HCT116 (cell line): Measurements from ENCODE around the gene BBS12. TPM values are rescaled to one million over a fixed set of nuclear protein-coding genes. Genes with fewer than 3 reads are reported as not detected.

Experiments
- ATAC-seq: fragments of 200-7000 bp; cut with Tn5 transposase; 2 replicates; pipeline ENCODE4 v1.9.1; 2020; ENCODE audit warnings: mild to moderate bottlenecking, moderate library complexity
- BruUV-seq: library from RNA; stranded (reverse); fragments of 400-500 nt; replicated peaks from 2 replicates; lab custom pipeline; 2021; lab: Mats Ljungman, UMichigan
- CTCF ChIA-PET: fragments of 300-600 bp; sonication (Branson Sonifier 250); formaldehyde crosslinking; loops from one replicate; lab custom pipeline; 2021; ENCODE audit warnings: antibody characterized with exemption; lab: Charles Lee
- POLR2A ChIA-PET: fragments of 300-600, 350-600 bp; sonication (Branson Sonifier 250); formaldehyde crosslinking; loops from one replicate; lab custom pipeline; 2021; ENCODE audit warnings: antibody characterized with exemption; lab: Charles Lee
- RAD21 ChIA-PET, 2 experiments: fragments of 300-600 bp; sonication (Branson Sonifier 250); formaldehyde crosslinking; loops; one replicate each; lab custom pipeline; 2023; ENCODE audit warnings: low total read pairs in 2 of 2; ENCODE audit not compliant: uncharacterized antibody in 2 of 2, unreplicated experiment in 2 of 2, low non-redundant PET in 1 of 2; lab: Charles Lee
- DNase-seq: peaks from one replicate; pipeline ENCODE4 v3.0.0-alpha.2; 2010; ENCODE audit warnings: low read depth, low spot score
- H2AFZ ChIP-seq: fragments of 200-600 bp; shearing (Covaris generic), sonication (generic); 2 replicates; pipeline ENCODE4 v1.6.1; 2017; ENCODE audit warnings: low read depth, mixed run types, mixed read lengths, antibody characterized with exemption, low read length; ENCODE audit not compliant: poor library complexity, severe bottlenecking
- H3K27ac ChIP-seq: 2 replicates; pipeline ENCODE4 v1.5.1; 2012; ENCODE audit warnings: low read depth, low read length
- H3K27me3 ChIP-seq: fragments of 200-600 bp; sonication (generic); 2 replicates; pipeline ENCODE4 v1.6.1; 2016; ENCODE audit warnings: mixed run types, low read length, mixed read lengths; ENCODE audit not compliant: insufficient read depth
- H3K36me3 ChIP-seq, 2 experiments: fragments of 200-500 bp in 1 of 2; fragments of 200-600 bp in 1 of 2; sonication (Bioruptor generic) in 1 of 2; sonication (generic) in 1 of 2; 2 replicates each; pipeline versions ENCODE4 v1.5.1 to v1.6.1; 2014 to 2016; ENCODE audit warnings: low read length in 2 of 2, inconsistent platforms in 1 of 2, mixed read lengths in 1 of 2, mixed run types in 1 of 2; ENCODE audit not compliant: insufficient read depth in 2 of 2, control insufficient read depth in 1 of 2
- H3K4me1 ChIP-seq, 2 experiments: fragments of 200-600 bp in 1 of 2; sonication (generic) in 1 of 2; 2 replicates each; pipeline versions ENCODE4 v1.5.1 to v1.6.1; 2012 to 2017; ENCODE audit warnings: low read length in 2 of 2, inconsistent platforms in 1 of 2, mild to moderate bottlenecking in 1 of 2, mixed read lengths in 1 of 2, mixed run types in 1 of 2, moderate library complexity in 1 of 2; ENCODE audit not compliant: insufficient read depth in 2 of 2, control insufficient read depth in 1 of 2
- H3K4me2 ChIP-seq: fragments of 200-600 bp; sonication (generic); 2 replicates; pipeline ENCODE4 v1.6.1; 2017; ENCODE audit warnings: mixed run types, low read length, mixed read lengths
- H3K4me3 ChIP-seq, 2 experiments: fragments of 200-600 bp in 1 of 2; sonication (generic) in 1 of 2; replicated peaks in 1 of 2; 2 replicates each; pipeline ENCODE4 v1.5.1; 2011 to 2016; ENCODE audit warnings: low read length in 2 of 2, control low read depth in 1 of 2, low read depth in 1 of 2, mild to moderate bottlenecking in 1 of 2, mixed read lengths in 1 of 2, mixed run types in 1 of 2
- H3K79me2 ChIP-seq: fragments of 200-600 bp; sonication (generic); 2 replicates; pipeline ENCODE4 v1.6.1; 2017; ENCODE audit warnings: mild to moderate bottlenecking, mixed run types, low read length, moderate library complexity, mixed read lengths; ENCODE audit not compliant: insufficient read depth
- H3K9ac ChIP-seq: fragments of 200-600 bp; sonication (generic); 2 replicates; pipeline ENCODE4 v1.6.1; 2016; ENCODE audit warnings: low read length, mixed read lengths
- H3K9me2 ChIP-seq: fragments of 200-600 bp; sonication (generic), shearing (Covaris generic); 2 replicates; pipeline ENCODE4 v1.6.1; 2017; ENCODE audit warnings: mixed run types, mild to moderate bottlenecking, moderate library complexity; ENCODE audit not compliant: insufficient read depth
- H3K9me3 ChIP-seq, 2 experiments: fragments of 200-500 bp in 1 of 2; fragments of 200-600 bp in 1 of 2; sonication (Bioruptor generic) in 1 of 2; sonication (generic) in 1 of 2; 2 replicates each; pipeline ENCODE4 v1.6.1; 2014 to 2017; ENCODE audit warnings: low read length in 2 of 2, mixed read lengths in 2 of 2, inconsistent platforms in 1 of 2, low read depth in 1 of 2, mild to moderate bottlenecking in 1 of 2, mixed run types in 1 of 2, moderate library complexity in 1 of 2; ENCODE audit not compliant: control insufficient read depth in 1 of 2, insufficient read depth in 1 of 2
- H4K20me1 ChIP-seq: fragments of 200-600 bp; sonication (generic), shearing (Covaris generic); 2 replicates; pipeline ENCODE4 v1.6.1; 2017; ENCODE audit warnings: mixed run types, mild to moderate bottlenecking, moderate library complexity; ENCODE audit not compliant: insufficient read depth
- CBX3 ChIP-seq: IDR thresholded peaks from 2 replicates; pipeline ENCODE4 v1.6.1; 2012; ENCODE audit warnings: low read depth
- EZH2phosphoT487 ChIP-seq: fragments of 200-600 bp; IDR thresholded peaks from 2 replicates; pipeline ENCODE4 v1.6.1; 2018; ENCODE audit warnings: antibody characterized with exemption, borderline replicate concordance
- FOSL1 ChIP-seq: IDR thresholded peaks from 2 replicates; pipeline ENCODE4 v1.6.1; 2012; ENCODE audit warnings: low read depth
- JUND ChIP-seq: IDR thresholded peaks from 2 replicates; pipeline ENCODE4 v1.6.1; 2012
- POLR2A ChIP-seq: IDR thresholded peaks from 2 replicates; pipeline ENCODE4 v1.7.0; 2011; ENCODE audit warnings: borderline replicate concordance; ENCODE audit not compliant: insufficient read depth, insufficient read length; ENCODE audit errors: extremely low read depth
- POLR2AphosphoS5 ChIP-seq: IDR thresholded peaks from 2 replicates; pipeline ENCODE4 v1.6.1; 2011; ENCODE audit warnings: mild to moderate bottlenecking, low read depth, low read length, moderate library complexity
- RAD21 ChIP-seq: IDR thresholded peaks from 2 replicates; pipeline ENCODE4 v1.6.1; 2012; ENCODE audit warnings: low read depth, mild to moderate bottlenecking
- SIN3A ChIP-seq: IDR thresholded peaks from 2 replicates; pipeline ENCODE4 v1.6.1; 2012; ENCODE audit warnings: low read depth
- SP1 ChIP-seq: IDR thresholded peaks from 2 replicates; pipeline ENCODE4 v1.6.1; 2012; ENCODE audit warnings: low read depth
- TCF7L2 ChIP-seq: IDR thresholded peaks from 2 replicates; pipeline ENCODE4 v1.7.0; 2011; ENCODE audit warnings: borderline replicate concordance, inconsistent platforms; ENCODE audit not compliant: insufficient read depth, insufficient read length; ENCODE audit errors: extremely low read depth
- YY1 ChIP-seq: IDR thresholded peaks from 2 replicates; pipeline ENCODE4 v1.6.1; 2011; ENCODE audit warnings: low read length, low read depth, moderate library complexity, mild to moderate bottlenecking; ENCODE audit not compliant: insufficient replicate concordance; ENCODE audit errors: extremely low read depth
- ZNF274 ChIP-seq: fragments of 200-500 bp; sonication (Bioruptor generic); IDR thresholded peaks from 2 replicates; pipeline ENCODE4 v1.6.1; 2014; ENCODE audit warnings: mild to moderate bottlenecking, low read depth, low read length, inconsistent platforms
- intact Hi-C: fragments of 100-400 bp; cut with micrococcal nuclease; formaldehyde crosslinking; loops from 2 replicates; pipeline ENCODE4 v1.10.0; 2022
- total RNA-seq: library from RNA; stranded (reverse); gene quantifications from one replicate; pipeline ENCODE4 v1.2.1, GENCODE V29; 2021; ENCODE audit not compliant: unreplicated experiment
- TF ChIP-seq, protein P1 (sequence below): IDR thresholded peaks from 2 replicates; pipeline ENCODE4 v1.6.1; 2011; ENCODE audit warnings: mild to moderate bottlenecking, low read length, moderate library complexity; ENCODE audit not compliant: insufficient replicate concordance; ENCODE audit errors: extremely low read depth
- TF ChIP-seq, protein P2 (sequence below): IDR thresholded peaks from 2 replicates; pipeline ENCODE4 v1.6.1; 2012
- TF ChIP-seq, protein P3 (sequence below): IDR thresholded peaks from 2 replicates; pipeline ENCODE4 v1.6.1; 2012
- TF ChIP-seq, protein P4 (sequence below): IDR thresholded peaks from 2 replicates; pipeline ENCODE4 v1.6.1; 2012; ENCODE audit warnings: low read depth
- TF ChIP-seq, protein P5 (sequence below), 3 experiments: fragments of 200-600 bp in 1 of 3; sonication (generic) in 1 of 3; IDR thresholded peaks in 2 of 3; conservative IDR thresholded peaks in 1 of 3; 2 replicates each; pipeline ENCODE4 v1.5.1; 2012 to 2017; ENCODE audit warnings: low read depth in 2 of 3, low read length in 2 of 3, antibody characterized with exemption in 1 of 3, borderline replicate concordance in 1 of 3, control low read depth in 1 of 3, mild to moderate bottlenecking in 1 of 3, mixed read lengths in 1 of 3, mixed run types in 1 of 3, moderate library complexity in 1 of 3; ENCODE audit not compliant: insufficient read depth in 1 of 3

Gene BBS12
- total RNA-seq, 1 experiment from 2014 or later, result 2.1 TPM

DNA sequence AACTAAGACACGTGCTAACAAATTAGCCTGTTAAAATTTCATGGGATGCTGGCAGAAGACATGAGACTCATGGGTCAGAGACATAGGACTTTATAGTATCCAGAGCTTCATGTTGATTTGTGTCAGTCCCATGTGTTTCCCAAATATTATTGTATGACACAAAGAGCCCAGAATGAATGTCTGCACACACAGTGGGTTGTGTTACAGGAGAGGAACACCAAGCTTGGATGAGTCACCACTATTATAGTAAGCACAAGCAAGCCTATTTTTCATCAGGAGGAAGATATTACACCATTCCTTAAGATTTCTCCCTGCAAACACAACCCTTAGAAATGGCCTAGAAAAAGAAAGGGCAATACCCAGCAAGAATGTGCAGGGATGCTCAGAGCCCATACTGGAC lies 15.4 kb downstream of the BBS12 start (continued):
- TF ChIP-seq, protein P1, sequence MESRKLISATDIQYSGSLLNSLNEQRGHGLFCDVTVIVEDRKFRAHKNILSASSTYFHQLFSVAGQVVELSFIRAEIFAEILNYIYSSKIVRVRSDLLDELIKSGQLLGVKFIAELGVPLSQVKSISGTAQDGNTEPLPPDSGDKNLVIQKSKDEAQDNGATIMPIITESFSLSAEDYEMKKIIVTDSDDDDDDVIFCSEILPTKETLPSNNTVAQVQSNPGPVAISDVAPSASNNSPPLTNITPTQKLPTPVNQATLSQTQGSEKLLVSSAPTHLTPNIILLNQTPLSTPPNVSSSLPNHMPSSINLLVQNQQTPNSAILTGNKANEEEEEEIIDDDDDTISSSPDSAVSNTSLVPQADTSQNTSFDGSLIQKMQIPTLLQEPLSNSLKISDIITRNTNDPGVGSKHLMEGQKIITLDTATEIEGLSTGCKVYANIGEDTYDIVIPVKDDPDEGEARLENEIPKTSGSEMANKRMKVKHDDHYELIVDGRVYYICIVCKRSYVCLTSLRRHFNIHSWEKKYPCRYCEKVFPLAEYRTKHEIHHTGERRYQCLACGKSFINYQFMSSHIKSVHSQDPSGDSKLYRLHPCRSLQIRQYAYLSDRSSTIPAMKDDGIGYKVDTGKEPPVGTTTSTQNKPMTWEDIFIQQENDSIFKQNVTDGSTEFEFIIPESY, result no peak
- TF ChIP-seq YY1 (no peak), FOSL1 (no peak), SP1 (no peak), POLR2AphosphoS5 (no peak), TCF7L2 (no peak), RAD21 (no peak), CBX3 (no peak), JUND (no peak)
- TF ChIP-seq, protein P2, sequence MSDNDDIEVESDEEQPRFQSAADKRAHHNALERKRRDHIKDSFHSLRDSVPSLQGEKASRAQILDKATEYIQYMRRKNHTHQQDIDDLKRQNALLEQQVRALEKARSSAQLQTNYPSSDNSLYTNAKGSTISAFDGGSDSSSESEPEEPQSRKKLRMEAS, result no peak
- TF ChIP-seq, protein P3, sequence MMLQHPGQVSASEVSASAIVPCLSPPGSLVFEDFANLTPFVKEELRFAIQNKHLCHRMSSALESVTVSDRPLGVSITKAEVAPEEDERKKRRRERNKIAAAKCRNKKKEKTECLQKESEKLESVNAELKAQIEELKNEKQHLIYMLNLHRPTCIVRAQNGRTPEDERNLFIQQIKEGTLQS, result no peak
- TF ChIP-seq, all 23 proteins: peak for 0

DNA sequence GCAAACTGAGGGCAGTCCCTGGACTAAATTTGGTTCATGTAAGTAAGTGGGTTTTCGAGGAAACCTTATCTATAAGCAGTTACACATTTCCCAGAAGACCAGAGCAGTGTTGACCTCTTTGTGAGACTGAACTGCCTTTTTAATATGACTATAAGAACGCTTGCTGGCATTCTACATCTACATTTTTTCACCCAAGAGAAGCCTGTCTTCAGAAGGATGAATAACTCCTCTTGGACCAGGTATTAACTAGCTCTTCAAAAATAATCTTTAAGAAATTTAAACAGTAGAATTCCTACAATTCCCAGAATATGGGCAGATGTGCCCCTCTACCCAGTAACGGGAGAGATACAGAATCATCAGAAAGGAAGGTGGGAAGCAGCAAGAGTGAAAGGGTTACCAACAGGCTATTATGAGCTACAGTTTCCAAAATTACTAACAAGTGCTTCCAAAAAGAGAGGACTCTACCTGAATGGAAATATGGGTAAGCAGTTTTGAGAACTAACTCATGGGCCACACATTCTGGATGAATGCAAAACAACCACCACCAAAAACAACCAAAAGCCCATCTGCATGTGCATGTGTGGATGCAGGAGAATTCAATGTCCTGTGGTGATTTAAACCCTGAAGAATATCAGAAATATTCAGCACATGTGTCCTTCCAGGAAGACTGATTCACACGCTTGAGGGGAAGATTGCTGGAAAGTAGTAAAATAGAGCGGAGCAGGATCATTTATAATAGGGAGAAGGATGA lies 17.4 kb downstream of the BBS12 start:
- Histone ChIP-seq H3K4me2 (no peak overlapping the region), H3K9me2 (no peaks in the 10 kb centered on the region), H3K4me1 (no peaks in the 10 kb centered on the region), H3K9me3 (no peaks in the 10 kb centered on the region), H3K36me3 (no peaks in the 10 kb centered on the region), H3K79me2 (no peaks in the 10 kb centered on the region), H3K27me3 (no peaks in the 10 kb centered on the region), H3K27ac (no peak overlapping the region), H3K4me3 (no peak overlapping the region), H4K20me1 (no peaks in the 10 kb centered on the region), H2AFZ (no peak overlapping the region), H3K9ac (no peak overlapping the region)
- ATAC-seq, result no peak
- ChIA-PET RAD21 (no interaction called here), CTCF (no interaction called here), POLR2A (no interaction called here)
- intact Hi-C loops, result no loop called here
- DNase-seq, result no peak
- BruUV-seq, result no TSS peak
- no peak for TF ChIP-seq POLR2AphosphoS5
- TF ChIP-seq POLR2A, result no peak
- TF ChIP-seq, protein P4, sequence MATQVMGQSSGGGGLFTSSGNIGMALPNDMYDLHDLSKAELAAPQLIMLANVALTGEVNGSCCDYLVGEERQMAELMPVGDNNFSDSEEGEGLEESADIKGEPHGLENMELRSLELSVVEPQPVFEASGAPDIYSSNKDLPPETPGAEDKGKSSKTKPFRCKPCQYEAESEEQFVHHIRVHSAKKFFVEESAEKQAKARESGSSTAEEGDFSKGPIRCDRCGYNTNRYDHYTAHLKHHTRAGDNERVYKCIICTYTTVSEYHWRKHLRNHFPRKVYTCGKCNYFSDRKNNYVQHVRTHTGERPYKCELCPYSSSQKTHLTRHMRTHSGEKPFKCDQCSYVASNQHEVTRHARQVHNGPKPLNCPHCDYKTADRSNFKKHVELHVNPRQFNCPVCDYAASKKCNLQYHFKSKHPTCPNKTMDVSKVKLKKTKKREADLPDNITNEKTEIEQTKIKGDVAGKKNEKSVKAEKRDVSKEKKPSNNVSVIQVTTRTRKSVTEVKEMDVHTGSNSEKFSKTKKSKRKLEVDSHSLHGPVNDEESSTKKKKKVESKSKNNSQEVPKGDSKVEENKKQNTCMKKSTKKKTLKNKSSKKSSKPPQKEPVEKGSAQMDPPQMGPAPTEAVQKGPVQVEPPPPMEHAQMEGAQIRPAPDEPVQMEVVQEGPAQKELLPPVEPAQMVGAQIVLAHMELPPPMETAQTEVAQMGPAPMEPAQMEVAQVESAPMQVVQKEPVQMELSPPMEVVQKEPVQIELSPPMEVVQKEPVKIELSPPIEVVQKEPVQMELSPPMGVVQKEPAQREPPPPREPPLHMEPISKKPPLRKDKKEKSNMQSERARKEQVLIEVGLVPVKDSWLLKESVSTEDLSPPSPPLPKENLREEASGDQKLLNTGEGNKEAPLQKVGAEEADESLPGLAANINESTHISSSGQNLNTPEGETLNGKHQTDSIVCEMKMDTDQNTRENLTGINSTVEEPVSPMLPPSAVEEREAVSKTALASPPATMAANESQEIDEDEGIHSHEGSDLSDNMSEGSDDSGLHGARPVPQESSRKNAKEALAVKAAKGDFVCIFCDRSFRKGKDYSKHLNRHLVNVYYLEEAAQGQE, result no peak
- TF ChIP-seq, protein P5, sequence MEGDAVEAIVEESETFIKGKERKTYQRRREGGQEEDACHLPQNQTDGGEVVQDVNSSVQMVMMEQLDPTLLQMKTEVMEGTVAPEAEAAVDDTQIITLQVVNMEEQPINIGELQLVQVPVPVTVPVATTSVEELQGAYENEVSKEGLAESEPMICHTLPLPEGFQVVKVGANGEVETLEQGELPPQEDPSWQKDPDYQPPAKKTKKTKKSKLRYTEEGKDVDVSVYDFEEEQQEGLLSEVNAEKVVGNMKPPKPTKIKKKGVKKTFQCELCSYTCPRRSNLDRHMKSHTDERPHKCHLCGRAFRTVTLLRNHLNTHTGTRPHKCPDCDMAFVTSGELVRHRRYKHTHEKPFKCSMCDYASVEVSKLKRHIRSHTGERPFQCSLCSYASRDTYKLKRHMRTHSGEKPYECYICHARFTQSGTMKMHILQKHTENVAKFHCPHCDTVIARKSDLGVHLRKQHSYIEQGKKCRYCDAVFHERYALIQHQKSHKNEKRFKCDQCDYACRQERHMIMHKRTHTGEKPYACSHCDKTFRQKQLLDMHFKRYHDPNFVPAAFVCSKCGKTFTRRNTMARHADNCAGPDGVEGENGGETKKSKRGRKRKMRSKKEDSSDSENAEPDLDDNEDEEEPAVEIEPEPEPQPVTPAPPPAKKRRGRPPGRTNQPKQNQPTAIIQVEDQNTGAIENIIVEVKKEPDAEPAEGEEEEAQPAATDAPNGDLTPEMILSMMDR (IDR thresholded peaks at IDR 0.05 in 2 of 3, conservative IDR thresholded peaks at IDR 0.05 in 1 of 3; ENCODE audit: borderline replicate concordance in 1 of 3, insufficient read depth in 1 of 3, low read depth in 2 of 3, low read length in 2 of 3), result no peak
- TF ChIP-seq SIN3A, result no peak
- no peak for TF ChIP-seq TCF7L2
- TF ChIP-seq EZH2phosphoT487, result no peak
- TF ChIP-seq ZNF274, result no peak
- TF ChIP-seq FOSL1, result no peak
